COLO668 (cell line): ENCODE results near the gene ATAD3C.
"Not testable (repeated sequence)": the region's sequence is repeated elsewhere in the genome, so short reads cannot be mapped to it uniquely, and the experiment has no call there.

Source experiments
- DNase-seq: peaks from one replicate; lab custom pipeline; 2025; ENCODE audit not compliant: unreplicated experiment; lab: John Stamatoyannopoulos, UW

ATAD3C gene

GRCh38 chr1:1440262-1441001 is 9.1 kb upstream of the ATAD3C start:
- no peak for DNase-seq

DNA sequence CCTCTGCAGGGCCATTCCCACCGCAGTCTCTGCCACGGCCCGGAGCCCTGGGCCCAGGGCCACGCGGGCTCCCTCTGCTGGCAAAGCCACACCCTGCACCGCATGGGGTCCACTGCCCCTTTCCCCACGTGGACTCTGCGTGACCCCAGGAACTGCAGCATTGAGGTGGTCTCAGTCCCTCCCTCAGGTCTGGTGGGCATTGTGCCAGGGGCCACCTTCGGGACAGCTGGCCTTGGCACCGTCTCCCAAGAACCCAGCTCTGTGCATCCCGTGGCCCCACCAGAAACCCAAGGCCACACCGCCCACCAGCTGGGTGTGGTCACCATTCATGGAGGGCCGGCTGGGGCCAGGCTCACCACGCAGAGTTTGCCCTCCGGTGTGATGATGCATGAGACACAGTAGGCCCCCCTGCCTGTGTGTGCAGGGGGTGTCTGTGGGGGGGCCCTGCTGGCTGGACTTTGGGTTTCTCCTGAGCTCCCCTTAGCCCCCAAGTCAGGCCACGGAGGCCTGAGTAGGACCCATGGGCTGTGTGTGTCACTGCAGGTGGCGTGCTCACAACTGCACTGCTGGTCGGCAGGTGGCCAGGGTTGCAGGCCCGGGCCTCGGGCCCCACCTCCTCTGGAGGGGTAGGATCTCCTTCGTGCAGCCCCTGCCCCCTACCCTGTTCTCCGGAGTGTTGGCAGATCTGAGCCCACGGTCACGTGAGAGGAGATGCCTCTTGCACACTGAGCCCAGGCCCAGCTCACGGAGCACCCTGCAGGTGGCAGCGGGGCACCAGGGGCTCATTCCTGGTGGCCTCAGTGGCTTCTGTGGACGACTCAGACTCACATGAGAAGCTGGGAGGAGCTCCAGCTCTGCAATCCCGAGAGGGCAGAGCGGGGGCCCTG is 8.2 kb upstream of the ATAD3C start:
- DNase-seq = peak; percentile 81

GRCh38 chr1:1442069-1442770 is 7.3 kb upstream of the ATAD3C start:
- no peak for DNase-seq

GRCh38 chr1:1446631-1447030 is 2.9 kb upstream of the ATAD3C start:
- DNase-seq = not testable (repeated sequence)

DNA sequence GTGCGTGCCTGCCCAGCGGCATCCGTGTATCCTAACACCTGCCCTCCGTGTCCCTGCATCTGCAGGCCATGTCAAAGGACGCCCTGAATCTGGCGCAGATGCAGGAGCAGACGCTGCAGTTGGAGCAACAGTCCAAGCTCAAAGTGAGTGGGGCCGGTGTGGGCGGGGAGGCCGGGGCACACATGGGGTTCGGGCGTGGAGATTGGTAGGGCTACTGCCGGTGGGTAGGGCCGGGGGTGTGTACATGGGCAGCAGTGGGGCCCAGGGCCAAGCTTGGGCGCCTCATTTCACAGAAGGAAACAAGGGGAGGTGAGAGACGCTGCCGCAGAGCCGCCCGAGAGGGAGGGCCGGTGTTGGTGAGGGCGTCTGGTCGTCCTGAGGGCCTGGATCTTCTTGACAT is 1.1 kb downstream of the ATAD3C start:
- not testable (repeated sequence) for DNase-seq

DNA sequence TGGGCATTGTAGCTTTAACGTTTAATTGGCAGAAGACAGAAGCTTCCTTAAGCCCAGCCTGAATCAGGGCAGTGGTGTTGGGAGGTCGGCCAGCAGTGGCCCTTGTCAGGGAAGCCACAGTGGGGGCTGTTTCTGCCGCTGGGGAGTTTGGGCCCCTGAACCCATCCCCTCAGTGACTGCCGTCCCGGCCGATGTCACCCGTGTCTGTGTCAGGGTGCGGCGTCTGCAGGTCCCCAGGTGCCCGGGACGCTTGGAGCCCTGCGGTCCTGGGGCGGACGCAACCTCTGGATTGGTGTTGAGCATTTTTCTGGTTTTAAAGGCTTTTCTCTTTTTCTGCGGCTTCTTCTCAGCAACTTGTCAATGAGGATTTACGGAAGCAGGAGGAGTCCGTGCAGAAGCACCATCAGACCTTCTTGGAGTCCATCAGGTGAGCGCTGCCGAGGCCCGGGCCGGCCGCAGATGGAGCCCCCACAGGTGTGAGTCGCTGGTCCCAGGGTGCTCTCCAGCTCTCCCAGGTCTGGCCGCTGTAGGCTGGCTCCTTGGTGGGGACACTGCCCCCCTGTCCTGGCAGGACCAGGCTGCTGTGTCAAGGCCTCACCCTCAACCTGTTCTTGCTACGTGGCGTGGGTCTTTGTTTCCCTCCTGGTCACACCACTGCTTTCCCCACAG is 2.3 kb downstream of the ATAD3C start:
- no peak for DNase-seq

DNA sequence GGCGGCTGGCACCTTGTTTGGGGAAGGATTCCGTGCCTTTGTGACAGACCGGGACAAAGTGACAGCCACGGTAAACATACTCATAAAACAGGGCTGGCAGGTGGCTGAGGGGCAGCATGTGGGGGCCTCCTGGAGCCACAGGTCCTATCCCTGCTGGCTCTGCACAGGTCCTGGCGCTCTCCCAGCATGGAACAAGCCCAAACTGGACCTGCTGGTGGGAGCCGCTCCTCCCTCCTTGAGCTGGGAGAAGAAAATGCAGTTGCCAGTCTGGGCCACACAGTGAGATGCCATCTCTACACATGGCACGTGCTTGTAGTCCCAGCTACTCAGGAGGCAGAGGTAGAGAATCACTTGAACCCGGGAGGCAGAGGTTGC is 2.9 kb downstream of the ATAD3C start:
- peak; percentile 49 for DNase-seq

- no peak for DNase-seq
These were observed 3.4 kb downstream of the ATAD3C start for GRCh38 chr1:1452882-1453281.

DNA sequence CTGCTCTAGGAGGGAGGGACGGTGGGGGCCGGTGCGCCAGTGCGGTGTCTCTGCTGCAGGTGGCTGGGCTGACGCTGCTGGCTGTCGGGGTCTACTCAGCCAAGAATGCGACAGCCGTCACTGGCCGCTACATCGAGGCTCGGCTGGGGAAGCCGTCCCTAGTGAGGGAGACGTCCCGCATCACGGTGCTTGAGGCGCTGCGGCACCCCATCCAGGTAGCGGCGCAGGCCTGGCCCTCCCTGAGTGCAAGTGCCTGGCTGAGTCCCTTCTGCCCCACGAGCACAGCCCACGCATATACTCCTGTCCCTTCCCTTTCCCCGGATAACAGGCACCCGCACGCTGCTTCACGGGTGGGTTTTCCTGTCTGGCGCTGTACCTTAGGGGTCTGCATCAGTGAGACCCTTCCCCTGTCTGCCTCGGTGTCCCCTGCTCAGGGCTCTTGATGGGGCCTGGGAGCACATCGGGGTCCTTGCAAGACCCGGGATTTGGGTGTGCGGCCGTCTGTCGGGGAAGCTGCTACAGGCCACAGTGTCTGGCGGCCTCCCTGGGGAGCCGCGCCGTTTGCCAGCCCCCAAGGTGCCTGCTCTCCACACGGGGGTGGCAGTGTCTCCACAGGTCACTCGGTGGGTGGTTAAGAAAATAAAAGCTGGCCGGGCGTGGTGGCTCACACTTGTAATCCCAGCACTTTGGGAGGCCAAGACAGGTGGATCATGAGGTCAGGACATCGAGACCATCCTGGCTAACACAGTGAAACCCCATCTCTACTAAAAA is 5.0 kb downstream of the ATAD3C start:
- not testable (repeated sequence) for DNase-seq

DNA sequence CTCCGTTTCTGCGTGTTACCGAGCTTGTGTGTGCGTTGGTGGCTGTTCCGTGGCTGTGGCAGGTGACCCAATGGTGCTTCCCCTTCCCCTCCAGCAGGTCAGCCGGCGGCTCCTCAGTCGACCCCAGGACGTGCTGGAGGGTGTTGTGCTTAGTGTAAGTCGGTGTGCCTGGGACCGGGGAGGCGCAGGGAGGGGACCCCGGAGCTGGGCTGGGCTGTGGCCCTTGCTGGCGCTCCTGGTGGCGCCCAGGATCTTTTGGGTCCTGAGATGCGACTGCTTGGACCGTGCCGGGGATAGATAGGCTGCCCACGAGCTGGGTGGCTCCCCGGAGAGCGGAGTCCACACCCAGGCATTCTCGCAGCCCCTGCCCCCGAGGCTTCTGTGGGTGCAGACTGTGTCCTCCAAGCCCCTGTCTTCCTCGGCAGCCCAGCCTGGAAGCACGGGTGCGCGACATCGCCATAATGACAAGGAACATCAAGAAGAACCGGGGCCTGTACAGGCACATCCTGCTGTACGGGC is 5.9 kb downstream of the ATAD3C start:
- no peak for DNase-seq

DNA sequence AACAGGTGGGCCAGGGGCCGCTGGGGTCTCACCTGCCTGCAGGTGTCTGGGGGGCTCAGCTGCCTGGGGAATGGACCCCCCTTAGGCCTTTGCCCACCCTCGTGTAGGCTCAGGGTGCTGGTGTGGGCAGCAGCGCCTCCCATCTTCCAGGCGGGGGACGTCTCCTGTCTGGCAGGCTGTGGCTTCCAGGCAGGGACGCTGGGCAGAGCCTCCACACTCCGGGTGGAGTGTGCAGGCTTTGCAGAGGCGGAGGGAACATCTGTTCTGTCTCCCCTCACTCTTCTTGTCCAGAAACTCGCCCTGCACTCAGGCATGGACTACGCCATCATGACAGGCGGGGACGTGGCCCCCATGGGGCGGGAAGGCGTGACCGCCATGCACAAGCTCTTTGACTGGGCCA is 6.4 kb downstream of the ATAD3C start:
- DNase-seq = not testable (repeated sequence)

DNA sequence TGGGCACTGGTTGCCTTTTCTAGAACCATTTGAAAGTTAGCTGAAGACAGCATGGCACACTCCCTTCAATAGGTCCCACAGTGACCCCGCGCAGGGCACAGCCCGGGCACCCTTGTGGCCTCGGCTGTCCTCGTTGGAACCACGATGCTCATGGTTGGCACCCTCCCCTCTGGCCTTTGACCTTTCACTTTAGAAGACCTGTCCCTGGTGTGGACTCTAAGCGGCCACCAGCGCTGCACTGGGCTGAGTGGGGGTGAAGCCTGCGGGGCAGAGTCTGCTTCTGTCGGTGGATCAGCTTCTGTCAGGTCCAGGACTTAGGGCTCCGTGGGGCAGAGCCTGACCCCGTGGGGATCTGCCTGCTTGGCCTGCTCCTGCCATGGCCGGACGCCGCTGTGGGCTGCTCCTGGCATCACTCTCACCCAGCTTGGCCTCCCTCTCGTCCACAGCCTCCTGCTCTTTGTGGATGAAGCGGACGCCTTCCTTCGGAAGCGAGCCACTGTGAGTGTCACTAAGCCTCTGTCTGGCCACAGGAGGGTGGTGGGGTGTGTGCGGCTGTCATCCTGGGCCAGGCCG is 7.3 kb downstream of the ATAD3C start:
- DNase-seq = not testable (repeated sequence)

DNA sequence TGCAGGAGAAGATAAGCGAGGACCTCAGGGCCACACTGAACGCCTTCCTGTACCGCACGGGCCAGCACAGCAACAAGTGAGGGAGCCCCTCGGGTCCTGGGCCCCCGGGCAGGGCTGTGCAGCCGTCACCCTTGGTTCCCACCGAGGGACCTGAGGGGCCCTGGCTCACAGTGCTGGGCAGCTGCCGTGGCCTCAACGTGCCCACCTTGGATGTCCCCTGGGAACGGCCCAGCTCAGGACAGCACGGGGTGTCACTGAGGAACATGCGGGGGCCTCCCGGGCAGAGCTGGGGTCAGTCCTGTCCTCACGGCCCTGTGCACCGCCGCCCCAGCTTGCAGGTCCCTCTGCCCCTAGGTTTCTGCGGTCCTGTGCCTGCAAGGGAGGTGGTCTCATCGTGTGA is 9.7 kb downstream of the ATAD3C start:
- DNase-seq = not testable (repeated sequence)

DNA sequence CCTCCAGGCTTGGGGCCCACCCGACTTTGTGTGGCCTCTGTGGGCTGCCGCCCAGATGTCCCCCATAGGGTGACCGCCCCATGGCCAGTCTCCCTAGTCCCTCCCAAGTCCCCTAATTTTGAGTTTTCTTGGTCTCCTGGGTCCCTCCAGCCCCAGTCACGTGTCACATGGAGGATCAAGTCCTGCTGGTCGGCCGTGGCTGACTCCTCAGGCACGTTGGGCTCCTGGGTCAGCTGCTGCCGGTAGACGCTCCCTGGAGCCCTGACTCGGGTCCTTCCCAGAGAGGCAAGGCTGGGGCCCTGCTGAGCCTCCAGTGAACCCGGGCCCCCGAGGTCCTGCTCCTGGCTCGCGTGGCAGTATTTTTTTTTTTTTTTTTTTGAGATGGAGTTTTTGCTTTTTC is 10.2 kb downstream of the ATAD3C start:
- not testable (repeated sequence) for DNase-seq

DNA sequence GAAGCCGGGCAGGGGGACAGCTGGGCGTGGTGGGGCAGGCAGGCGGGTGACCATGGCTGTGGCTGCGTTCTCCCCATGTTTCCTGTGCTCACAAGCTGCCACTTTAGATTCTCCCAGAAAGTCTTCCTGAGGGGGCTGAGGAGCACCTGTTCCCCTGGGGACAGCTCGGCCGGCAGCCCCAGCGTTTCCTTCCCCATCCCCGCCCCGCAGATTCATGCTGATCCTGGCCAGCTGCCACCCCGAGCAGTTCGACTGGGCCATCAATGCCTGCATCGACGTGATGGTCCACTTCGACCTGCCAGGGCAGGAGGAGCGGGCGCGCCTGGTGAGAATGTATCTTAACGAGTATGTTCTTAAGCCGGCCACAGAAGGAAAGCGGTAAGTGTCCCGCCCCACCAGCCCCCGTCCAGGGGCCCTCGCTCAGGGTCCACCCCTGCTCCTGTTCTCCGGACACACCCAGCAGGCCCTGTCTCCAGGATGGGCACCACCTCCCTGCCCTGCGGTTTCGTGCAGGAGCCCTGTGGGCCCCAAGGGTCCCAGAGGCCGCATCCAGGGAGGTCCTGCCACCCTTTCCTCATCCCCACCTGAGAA is 11.1 kb downstream of the ATAD3C start:
- DNase-seq = no peak

DNA sequence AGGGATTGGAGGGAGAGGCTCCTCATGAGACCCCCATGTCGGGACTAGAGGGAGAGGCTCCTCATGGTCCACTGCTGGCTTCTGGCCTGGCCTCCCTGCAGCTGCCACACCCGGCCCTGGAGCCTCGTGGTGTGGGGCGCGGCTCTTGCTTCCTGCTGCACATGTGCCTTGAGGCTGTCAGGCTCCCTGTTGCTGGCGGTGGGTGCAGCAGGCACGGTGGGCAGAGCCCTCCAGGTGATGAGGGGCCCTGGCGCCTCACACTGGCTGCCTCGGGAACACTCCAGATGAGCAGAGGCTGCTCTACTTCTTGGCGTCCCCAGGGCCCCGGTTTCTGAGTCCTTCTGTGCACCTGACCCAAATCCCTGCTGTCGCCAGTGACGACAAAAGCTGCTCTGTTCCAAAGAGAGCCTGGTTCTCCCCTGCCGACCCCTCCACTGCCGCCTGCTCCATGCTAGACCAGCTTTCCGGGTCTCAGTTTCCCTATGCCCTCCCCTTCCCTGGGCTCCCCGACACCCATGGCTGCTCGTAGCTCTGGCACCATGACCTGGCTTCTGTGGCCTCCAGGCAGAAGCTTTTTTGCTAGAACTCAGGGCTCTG is 12.3 kb downstream of the ATAD3C start:
- peak; percentile 84 for DNase-seq

- peak; percentile 98 for DNase-seq
These were observed 13.0 kb downstream of the ATAD3C start for GRCh38 chr1:1462318-1462966.

- DNase-seq = no peak
These were observed 13.8 kb downstream of the ATAD3C start for GRCh38 chr1:1463312-1463711.
